ENCODE measurements around the gene FARS2. TPM values are rescaled to one million over a fixed set of nuclear protein-coding genes. Genes with fewer than 3 reads are reported as not detected.

FARS2 gene
- polyA plus RNA-seq, 1 experiment, result 17.9 TPM

DNA sequence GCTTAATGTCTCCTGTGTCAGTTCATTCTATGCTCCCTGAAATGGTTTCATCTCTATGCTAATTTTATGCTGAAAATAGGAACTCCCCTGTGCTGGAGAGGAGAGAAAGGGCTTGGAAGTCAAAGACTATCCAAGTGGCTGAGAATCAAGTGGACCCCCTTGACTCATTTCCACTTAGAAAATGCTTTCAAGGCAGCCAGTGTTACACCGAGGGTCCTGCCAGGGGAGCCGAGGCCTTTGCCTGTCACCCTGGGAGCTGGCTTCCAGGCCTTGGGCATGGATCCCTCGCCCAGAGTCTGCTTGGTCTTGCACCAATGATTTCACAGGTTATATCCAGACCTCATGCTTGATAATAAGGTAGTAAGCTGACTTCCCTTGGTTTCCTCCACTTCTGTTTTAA is 402.8 kb downstream of the FARS2 start:
- Histone ChIP-seq H3K27me3 (ENCODE audit: control insufficient read depth, insufficient read depth, low read length) (no peaks in the 10 kb centered on the region), H3K4me3 (ENCODE audit: low read depth, low read length) (no peak overlapping the region), H3K36me3 (ENCODE audit: control insufficient read depth, insufficient read depth, low read length) (no peaks in the 10 kb centered on the region)
- DNase-seq (ENCODE audit: low read depth), result no peak
- TF ChIP-seq, protein P1, sequence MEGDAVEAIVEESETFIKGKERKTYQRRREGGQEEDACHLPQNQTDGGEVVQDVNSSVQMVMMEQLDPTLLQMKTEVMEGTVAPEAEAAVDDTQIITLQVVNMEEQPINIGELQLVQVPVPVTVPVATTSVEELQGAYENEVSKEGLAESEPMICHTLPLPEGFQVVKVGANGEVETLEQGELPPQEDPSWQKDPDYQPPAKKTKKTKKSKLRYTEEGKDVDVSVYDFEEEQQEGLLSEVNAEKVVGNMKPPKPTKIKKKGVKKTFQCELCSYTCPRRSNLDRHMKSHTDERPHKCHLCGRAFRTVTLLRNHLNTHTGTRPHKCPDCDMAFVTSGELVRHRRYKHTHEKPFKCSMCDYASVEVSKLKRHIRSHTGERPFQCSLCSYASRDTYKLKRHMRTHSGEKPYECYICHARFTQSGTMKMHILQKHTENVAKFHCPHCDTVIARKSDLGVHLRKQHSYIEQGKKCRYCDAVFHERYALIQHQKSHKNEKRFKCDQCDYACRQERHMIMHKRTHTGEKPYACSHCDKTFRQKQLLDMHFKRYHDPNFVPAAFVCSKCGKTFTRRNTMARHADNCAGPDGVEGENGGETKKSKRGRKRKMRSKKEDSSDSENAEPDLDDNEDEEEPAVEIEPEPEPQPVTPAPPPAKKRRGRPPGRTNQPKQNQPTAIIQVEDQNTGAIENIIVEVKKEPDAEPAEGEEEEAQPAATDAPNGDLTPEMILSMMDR (IDR thresholded peaks at IDR 0.05; ENCODE audit: insufficient read depth, low read depth, low read length), result no peak
- ChIA-PET CTCF (no interaction called here), POLR2A (no interaction called here)

DNA sequence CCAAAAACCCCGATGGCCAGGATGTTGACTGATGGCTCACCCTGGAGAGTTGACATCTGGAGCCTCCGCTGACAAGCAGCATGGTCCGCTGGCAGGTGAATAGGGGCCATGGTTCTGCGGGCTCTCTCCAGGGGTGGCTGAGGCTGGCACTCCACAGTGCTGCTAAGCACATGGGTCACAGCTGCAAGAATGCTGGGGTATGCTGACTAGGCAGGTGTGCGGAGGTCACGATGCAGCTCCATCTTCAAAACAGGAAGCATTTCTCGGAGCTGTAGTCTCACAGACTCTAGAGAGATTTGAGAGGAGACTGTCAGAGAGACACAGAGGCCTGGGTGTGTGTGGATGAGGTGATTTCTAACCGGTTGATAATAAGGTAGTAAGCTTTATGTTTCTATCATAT is 403.9 kb downstream of the FARS2 start:
- Histone ChIP-seq H3K36me3 (ENCODE audit: control insufficient read depth, insufficient read depth, low read length) (no peaks in the 10 kb centered on the region), H3K27me3 (ENCODE audit: control insufficient read depth, insufficient read depth, low read length) (no peaks in the 10 kb centered on the region), H3K4me3 (ENCODE audit: low read depth, low read length) (no peak overlapping the region)
- DNase-seq (ENCODE audit: low read depth), result no peak
- ChIA-PET CTCF (no interaction called here), POLR2A (interaction anchor here (1.0 kb wide), 1 partner anchor 15 kb away, joined by 3 read pairs; no protein-coding TSS in a partner anchor)
- TF ChIP-seq, protein P1 (IDR thresholded peaks at IDR 0.05; ENCODE audit: insufficient read depth, low read depth, low read length), result no peak

DNA sequence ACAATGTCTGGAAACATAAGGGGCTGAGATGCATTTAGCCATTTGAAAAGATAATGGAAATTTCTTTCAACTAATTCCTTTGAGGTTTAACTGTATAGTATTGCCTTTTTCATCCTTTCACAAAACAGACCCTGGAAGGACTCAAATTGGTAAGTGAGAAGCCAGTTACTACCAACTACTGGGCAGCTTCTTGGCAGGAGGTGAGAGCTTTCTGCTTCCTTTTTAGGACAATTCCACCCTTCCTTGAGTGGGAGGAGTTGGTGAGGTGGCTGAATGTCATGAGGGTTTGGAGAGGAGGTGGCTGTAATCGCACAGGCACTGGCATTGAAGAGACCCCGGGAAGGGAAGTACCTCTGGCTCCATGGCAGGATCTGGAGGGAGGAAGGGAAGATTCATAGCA is 404.4 kb downstream of the FARS2 start:
- no peak for DNase-seq (ENCODE audit: low read depth)
- no peaks in the 10 kb centered on the region for H3K36me3 ChIP-seq (ENCODE audit: control insufficient read depth, insufficient read depth, low read length)
- TF ChIP-seq, protein P1 (IDR thresholded peaks at IDR 0.05; ENCODE audit: insufficient read depth, low read depth, low read length), result no peak
- H3K4me3 ChIP-seq (ENCODE audit: low read depth, low read length), result no peak overlapping the region
- CTCF ChIA-PET, result no interaction called here
- H3K27me3 ChIP-seq (ENCODE audit: control insufficient read depth, insufficient read depth, low read length), result no peaks in the 10 kb centered on the region
- POLR2A ChIA-PET, result no interaction called here

DNA sequence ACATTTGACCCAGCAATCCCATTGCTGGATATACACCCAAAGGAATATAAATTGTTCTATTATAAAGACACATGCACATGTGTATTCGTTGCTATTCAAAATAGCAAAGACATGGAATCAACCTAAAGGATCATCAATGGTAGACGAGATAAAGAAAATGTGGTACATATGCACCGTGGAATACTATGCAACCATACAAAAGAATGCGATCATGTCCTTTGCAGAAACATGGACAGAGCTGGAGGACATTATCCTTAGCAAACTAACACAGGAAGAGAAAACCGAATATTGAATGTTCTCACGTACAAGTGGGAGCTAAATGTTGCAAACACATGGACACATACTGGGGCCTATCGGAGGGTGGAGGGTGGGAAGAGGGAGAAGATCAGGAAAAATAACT is 405.4 kb downstream of the FARS2 start:
- Histone ChIP-seq H3K27me3 (ENCODE audit: control insufficient read depth, insufficient read depth, low read length) (no peaks in the 10 kb centered on the region), H3K36me3 (ENCODE audit: control insufficient read depth, insufficient read depth, low read length) (no peaks in the 10 kb centered on the region), H3K4me3 (ENCODE audit: low read depth, low read length) (no peak overlapping the region)
- TF ChIP-seq, protein P1 (IDR thresholded peaks at IDR 0.05; ENCODE audit: insufficient read depth, low read depth, low read length), result no peak
- ChIA-PET POLR2A (no interaction called here), CTCF (no interaction called here)
- no peak for DNase-seq (ENCODE audit: low read depth)

DNA sequence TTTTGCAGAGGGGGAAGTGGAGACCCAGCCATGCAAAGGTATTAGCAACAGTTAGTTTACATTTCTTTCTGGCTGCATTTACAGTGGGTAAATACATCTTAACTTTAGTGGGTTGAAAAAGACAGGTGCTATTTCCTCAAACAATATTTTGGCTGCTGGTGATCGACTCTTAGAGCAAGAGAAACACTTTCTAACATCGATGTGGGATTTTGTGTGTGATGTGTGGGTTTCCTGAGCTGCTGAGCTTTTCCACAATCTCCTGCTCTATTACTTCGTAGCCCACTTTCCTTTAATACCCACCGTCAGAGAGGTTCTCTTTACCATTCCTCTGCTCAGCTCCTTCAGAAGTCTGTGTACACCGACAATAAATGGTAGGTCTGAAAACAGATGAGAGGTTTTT is 406.4 kb downstream of the FARS2 start:
- Histone ChIP-seq H3K27me3 (ENCODE audit: control insufficient read depth, insufficient read depth, low read length) (no peaks in the 10 kb centered on the region), H3K4me3 (ENCODE audit: low read depth, low read length) (no peak overlapping the region), H3K36me3 (ENCODE audit: control insufficient read depth, insufficient read depth, low read length) (no peaks in the 10 kb centered on the region)
- DNase-seq (ENCODE audit: low read depth), result no peak
- POLR2A ChIA-PET, result no interaction called here
- CTCF ChIA-PET, result interaction anchor here (0.6 to 1.3 kb wide), 3 partner anchors 20 to 391 kb away, joined by 3 read pairs; no protein-coding TSS in a partner anchor
- TF ChIP-seq, protein P1 (IDR thresholded peaks at IDR 0.05; ENCODE audit: insufficient read depth, low read depth, low read length), result no peak
